ENCODE measurements around the gene B3GALT4. TPM values are rescaled to one million over a fixed set of nuclear protein-coding genes. Genes with fewer than 3 reads are reported as not detected.
"Not testable (repeated sequence)": the region's sequence is repeated elsewhere in the genome, so short reads cannot be mapped to it uniquely, and the experiment has no call there.

B3GALT4 gene
- total RNA-seq, 1 experiment from 2014 or later, result 1.9 TPM

DNA sequence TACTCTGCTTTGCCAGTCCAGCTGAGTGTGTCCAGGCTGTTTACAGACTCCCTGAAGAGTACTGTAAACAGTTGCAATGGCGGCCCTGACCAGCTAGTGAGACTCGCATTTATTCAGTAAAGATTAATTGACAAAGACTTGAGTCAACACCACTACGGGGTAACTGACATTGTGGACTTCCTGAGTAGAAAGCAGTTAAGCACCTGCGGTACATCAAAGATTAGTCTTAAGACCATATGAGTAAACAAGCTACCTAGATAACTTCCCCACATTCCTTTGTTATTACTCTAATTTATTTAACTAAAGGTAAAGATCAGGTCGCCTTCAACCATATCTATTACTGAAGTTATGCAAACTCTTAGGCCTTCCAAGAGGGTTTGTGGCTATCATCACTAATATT lies 17.9 kb upstream of the B3GALT4 start:
- peak overlapping the region; percentile 33; the same call in 1 of the 2 replicates for H3K9ac ChIP-seq (ENCODE audit: low read length)
- TF ChIP-seq ZNF274 (IDR thresholded peaks at IDR 0.05; ENCODE audit: low read depth, low read length) (no peak), JUND (IDR thresholded peaks at IDR 0.05) (peak; percentile 51; the same call in 1 of the 2 replicates), YY1 (IDR thresholded peaks at IDR 0.05; ENCODE audit: extremely low read depth, insufficient replicate concordance, low read depth, low read length) (peak; percentile 15), FOSL1 (IDR thresholded peaks at IDR 0.05; ENCODE audit: low read depth) (0 out of 2 replicates have a peak, but pooled peaks have one; percentile 19), SIN3A (IDR thresholded peaks at IDR 0.05; ENCODE audit: low read depth) (no peak)
- intact Hi-C loops (cut with micrococcal nuclease), result no loop called here
- H3K4me2 ChIP-seq (ENCODE audit: low read length), result peak overlapping the region; percentile 68
- no peaks in the 10 kb centered on the region for H3K27me3 ChIP-seq (ENCODE audit: insufficient read depth, low read length)
- H3K27ac ChIP-seq (ENCODE audit: low read depth, low read length), result peak overlapping the region; percentile 40
- ATAC-seq (peak; percentile 39), DNase-seq (ENCODE audit: low read depth, low spot score) (no peak)
- no peaks in the 10 kb centered on the region for H3K9me3 ChIP-seq (ENCODE audit: control insufficient read depth in 1 of 2, insufficient read depth in 1 of 2, low read depth in 1 of 2, low read length in 2 of 2)
- H4K20me1 ChIP-seq (ENCODE audit: insufficient read depth), result no peaks in the 10 kb centered on the region
- peaks cover 0 to 8% of the 10 kb centered on the region in 2 experiments; a peak in 2 of 4 replicates for H3K36me3 ChIP-seq (ENCODE audit: control insufficient read depth in 1 of 2, insufficient read depth in 2 of 2, low read length in 2 of 2)
- peaks cover 47 to 68% of the 10 kb centered on the region in 2 experiments for H3K4me1 ChIP-seq (ENCODE audit: control insufficient read depth in 1 of 2, insufficient read depth in 2 of 2, low read length in 2 of 2)
- no peaks in the 10 kb centered on the region for H3K79me2 ChIP-seq (ENCODE audit: insufficient read depth, low read length)
- H3K4me3 ChIP-seq (replicated peaks in 1 of 2; ENCODE audit: low read depth in 1 of 2, low read length in 2 of 2), result peak overlapping the region in 1 of 2 experiments; percentile 27; a peak in 2 of 4 replicates
- POLR2A ChIA-PET, result interaction anchor here (1.0 to 4.5 kb wide), 3 partner anchors 9 to 13 kb away, joined by 4 to 19 read pairs (median 5); partner anchors contain the start of genes RPS18 and VPS52
- BruUV-seq (replicated peaks), result no TSS peak
- H2AFZ ChIP-seq (ENCODE audit: low read depth, low read length, poor library complexity, severe bottlenecking), result no peak overlapping the region
- CTCF ChIA-PET, result interaction anchor here (5.1 kb wide), 1 partner anchor 11 kb away, joined by 33 read pairs; no protein-coding TSS in a partner anchor
- no peaks in the 10 kb centered on the region for H3K9me2 ChIP-seq (ENCODE audit: insufficient read depth)
- RAD21 ChIA-PET (ENCODE audit: low non-redundant PET in 1 of 2, low total read pairs in 2 of 2, uncharacterized antibody in 2 of 2, unreplicated experiment in 2 of 2), result no interaction called here

DNA sequence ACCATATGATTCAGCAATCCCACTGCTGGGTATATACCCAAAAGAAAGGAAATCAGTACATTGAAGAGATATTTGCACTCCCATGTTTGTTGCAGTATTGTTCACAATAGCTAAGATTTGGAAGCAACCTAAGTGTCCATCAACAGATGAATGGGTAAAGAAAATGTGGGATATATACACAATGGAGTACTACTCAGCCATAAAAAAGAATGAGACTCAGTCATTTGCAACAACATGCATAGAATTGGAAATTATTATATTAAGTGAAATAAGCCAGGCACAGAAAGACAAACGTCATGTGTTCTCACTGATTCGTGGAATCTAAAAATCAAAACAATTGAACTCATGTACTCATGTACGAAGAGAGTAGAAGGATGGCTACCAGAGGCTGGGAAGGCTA lies 14.4 kb upstream of the B3GALT4 start:
- RAD21 ChIA-PET (ENCODE audit: low non-redundant PET in 1 of 2, low total read pairs in 2 of 2, uncharacterized antibody in 2 of 2, unreplicated experiment in 2 of 2); DNase-seq (ENCODE audit: low read depth, low spot score); H3K9me3 ChIP-seq (ENCODE audit: control insufficient read depth in 1 of 2, insufficient read depth in 1 of 2, low read depth in 1 of 2, low read length in 2 of 2); H2AFZ ChIP-seq (ENCODE audit: low read depth, low read length, poor library complexity, severe bottlenecking); H3K4me3 ChIP-seq (replicated peaks in 1 of 2; ENCODE audit: low read depth in 1 of 2, low read length in 2 of 2); H4K20me1 ChIP-seq (ENCODE audit: insufficient read depth); H3K9ac ChIP-seq (ENCODE audit: low read length); H3K27ac ChIP-seq (ENCODE audit: low read depth, low read length); BruUV-seq (replicated peaks); ATAC-seq; H3K9me2 ChIP-seq (ENCODE audit: insufficient read depth); H3K27me3 ChIP-seq (ENCODE audit: insufficient read depth, low read length); H3K4me2 ChIP-seq (ENCODE audit: low read length); H3K79me2 ChIP-seq (ENCODE audit: insufficient read depth, low read length); intact Hi-C loops (cut with micrococcal nuclease): not testable (repeated sequence)
- ChIA-PET POLR2A (interaction anchor here (0.6 to 4.5 kb wide), 3 partner anchors 9 to 63 kb away, joined by 6 to 19 read pairs (median 19); partner anchors contain the start of genes RPS18 and VPS52), CTCF (interaction anchor here (5.1 kb wide), 1 partner anchor 14 kb away, joined by 33 read pairs; no protein-coding TSS in a partner anchor)
- Histone ChIP-seq H3K4me1 (ENCODE audit: control insufficient read depth in 1 of 2, insufficient read depth in 2 of 2, low read length in 2 of 2) (peaks cover 33 to 47% of the 10 kb centered on the region in 2 experiments), H3K36me3 (ENCODE audit: control insufficient read depth in 1 of 2, insufficient read depth in 2 of 2, low read length in 2 of 2) (peaks cover 4 to 18% of the 10 kb centered on the region in 2 experiments; a peak in 3 of 4 replicates)

Measured in HCT116 (cell line).